Ramos (cell line): ENCODE data around the gene ADGRV1.
"Not testable (repeated sequence)": the region's sequence is repeated elsewhere in the genome, so short reads cannot be mapped to it uniquely, and the experiment has no call there.

Experiments
- in situ Hi-C: fragments of 300-500 bp; cut with MboI; formaldehyde crosslinking; loops from one replicate; pipeline ENCODE4 v1.14.3; 2022; ENCODE audit warnings: low sequenced_read_pairs; ENCODE audit not compliant: unreplicated experiment

ADGRV1 gene

GRCh38 chr5:90642706-90643229 is 84.2 kb downstream of the ADGRV1 start:
- in situ Hi-C loops: no loop called here

DNA sequence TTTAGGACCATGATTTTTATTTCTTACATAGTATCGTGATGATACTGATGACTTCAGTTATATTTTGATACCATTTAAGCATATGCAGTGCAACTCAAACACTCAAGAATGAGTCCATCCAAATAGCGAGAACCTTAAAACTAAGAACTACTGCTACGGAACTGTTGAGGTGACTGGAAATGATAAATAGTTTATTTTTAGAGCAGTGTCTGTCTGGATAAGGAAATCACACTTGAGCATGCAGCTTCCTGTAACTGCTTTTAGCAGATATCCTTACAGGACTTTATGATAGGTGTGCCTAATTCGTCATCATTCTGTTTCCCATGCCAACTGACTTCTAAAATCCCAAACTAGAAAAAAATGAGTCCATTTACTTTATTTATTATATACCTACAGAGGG is 85.5 kb downstream of the ADGRV1 start:
- in situ Hi-C loops: no loop called here

DNA sequence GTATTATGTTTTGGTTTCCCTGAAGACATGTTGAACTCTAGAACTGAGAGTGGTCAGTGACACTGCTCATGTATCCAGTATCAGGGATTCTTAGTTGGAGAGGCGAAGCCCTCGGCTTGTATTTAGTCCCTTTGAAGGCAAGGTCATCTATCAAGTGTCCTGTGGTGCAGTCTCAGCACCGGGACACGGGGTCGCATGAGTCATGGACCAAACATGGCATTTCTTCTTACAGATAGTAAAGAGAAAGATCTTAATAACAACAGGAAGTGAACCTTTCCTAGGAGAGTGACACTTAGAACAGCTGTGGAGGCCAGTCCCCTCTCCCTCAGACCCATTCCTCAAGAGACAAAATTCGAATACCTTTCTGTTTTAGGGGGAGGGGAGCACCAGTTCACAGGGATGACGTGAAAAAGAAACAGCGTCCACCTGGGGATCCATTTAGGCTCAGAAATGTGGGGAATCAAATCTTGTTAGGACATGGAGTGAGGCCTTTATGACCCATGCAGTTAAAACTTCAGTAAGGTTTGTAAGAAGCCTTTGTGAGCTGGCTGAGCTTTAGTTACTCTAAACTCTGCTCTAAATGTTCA is 86.5 kb downstream of the ADGRV1 start:
- in situ Hi-C loops: no loop called here

GRCh38 chr5:90650767-90651166 is 92.2 kb downstream of the ADGRV1 start:
- in situ Hi-C loops: no loop called here

DNA sequence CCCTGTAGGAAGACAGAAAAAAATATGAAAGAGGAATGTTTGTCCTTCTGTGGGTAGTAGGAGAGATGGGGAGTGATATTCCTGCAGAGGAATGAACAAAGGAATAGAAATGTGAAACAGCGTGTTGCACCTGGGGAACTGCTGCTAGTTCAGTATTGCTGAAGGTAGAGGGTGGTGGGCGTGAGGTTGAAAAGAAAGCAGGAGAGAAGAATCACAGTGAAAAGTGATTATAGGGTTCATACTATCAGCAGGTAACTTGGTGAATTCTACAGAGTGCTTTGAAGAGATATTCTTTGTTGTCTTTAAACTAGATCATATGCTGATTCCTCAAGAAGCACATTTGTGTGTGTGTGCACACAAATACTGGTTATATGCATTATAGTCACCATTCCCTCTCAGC is 95.6 kb downstream of the ADGRV1 start:
- in situ Hi-C loops: no loop called here

DNA sequence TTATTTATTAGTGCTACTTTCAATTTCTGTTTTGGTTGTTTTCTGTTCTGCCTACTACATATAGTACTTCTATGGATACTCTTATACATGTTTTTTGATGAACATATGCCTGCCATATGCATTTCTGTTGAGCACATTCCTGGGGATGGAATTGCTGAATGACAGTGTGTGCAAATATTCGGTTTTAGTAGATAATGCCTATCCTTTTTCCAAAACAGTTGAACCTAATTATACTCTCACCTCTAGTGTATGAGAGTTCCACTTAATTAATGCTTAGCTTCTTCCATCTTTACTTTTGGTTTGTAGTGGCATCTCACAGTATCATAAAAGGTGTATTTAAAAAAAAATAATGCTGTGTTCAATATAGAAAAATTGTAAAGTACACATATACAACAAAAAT is 96.8 kb downstream of the ADGRV1 start:
- in situ Hi-C loops: no loop called here

- in situ Hi-C loops: no loop called here
Observed at GRCh38 chr5:90657030-90657429, 98.4 kb downstream of the ADGRV1 start.

DNA sequence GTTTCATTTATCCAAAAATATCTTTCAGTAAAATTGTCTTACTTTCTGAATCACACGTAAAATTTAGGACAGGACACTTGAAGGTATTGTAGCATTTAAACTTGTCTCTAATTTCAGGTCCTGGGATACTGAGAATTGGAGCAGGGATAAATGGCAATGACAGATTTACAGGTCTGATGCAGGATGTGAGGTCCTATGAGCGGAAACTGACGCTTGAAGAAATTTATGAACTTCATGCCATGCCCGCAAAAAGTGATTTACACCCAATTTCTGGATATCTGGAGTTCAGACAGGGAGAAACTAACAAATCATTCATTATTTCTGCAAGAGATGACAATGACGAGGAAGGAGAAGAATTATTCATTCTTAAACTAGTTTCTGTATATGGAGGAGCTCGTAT is 99.2 kb downstream of the ADGRV1 start:
- in situ Hi-C loops: no loop called here

GRCh38 chr5:90658620-90659019 is 100.0 kb downstream of the ADGRV1 start:
- in situ Hi-C loops: no loop called here

DNA sequence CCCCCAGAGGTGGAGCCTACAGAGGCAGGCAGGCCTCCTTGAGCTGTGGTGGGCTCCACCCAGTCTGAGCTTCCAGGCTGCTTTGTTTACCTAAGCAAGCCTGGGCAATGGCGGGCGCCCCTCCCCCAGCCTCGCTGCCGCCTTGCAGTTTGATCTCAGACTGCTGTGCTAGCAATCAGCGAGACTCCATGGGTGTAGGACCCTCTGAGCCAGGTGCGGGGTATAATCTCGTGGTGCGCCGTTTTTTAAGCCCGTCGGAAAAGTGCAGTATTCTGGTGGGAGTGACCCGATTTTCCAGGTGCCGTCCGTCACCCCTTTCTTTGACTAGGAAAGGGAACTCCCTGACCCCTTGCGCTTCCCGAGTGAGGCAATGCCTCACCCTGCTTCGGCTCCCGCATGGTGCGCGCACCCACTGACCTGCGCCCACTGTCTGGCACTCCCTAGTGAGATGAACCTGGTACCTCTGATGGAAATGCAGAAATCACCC is 109.5 kb downstream of the ADGRV1 start:
- in situ Hi-C loops: not testable (repeated sequence)

GRCh38 chr5:90675222-90675621 is 116.6 kb downstream of the ADGRV1 start:
- in situ Hi-C loops: no loop called here

DNA sequence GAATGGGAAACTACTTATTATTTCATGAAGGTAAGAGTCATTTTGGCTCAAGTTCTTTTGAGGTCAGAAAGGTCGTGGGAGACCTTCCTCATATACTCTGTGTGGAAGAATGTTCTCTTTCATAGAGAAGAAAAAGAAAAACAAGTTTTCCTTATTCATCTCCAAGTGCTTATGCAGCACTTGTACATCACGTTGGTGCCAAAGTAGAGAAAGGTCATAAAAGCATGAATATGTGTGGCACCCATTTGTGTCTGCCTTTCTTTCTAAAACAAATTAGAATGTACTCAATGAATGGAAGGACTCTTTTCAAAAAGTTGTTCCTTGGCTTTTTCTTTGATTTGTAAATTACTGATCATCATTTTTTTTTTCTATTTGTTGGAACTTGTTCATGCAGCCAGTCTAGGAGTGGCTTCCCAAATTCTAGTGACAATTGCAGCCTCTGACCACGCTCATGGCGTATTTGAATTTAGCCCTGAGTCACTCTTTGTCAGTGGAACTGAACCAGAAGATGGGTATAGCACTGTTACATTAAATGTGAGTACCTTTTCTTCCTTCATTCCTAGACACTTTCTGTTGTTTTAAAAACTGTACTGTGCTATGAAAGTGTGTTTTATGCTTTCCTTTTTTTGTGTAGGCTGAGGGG is 122.4 kb downstream of the ADGRV1 start:
- in situ Hi-C loops: no loop called here

GRCh38 chr5:90682278-90682677 is 123.7 kb downstream of the ADGRV1 start:
- in situ Hi-C loops: no loop called here

- in situ Hi-C loops: no loop called here
Observed at GRCh38 chr5:90685425-90686022, 126.9 kb downstream of the ADGRV1 start.

DNA sequence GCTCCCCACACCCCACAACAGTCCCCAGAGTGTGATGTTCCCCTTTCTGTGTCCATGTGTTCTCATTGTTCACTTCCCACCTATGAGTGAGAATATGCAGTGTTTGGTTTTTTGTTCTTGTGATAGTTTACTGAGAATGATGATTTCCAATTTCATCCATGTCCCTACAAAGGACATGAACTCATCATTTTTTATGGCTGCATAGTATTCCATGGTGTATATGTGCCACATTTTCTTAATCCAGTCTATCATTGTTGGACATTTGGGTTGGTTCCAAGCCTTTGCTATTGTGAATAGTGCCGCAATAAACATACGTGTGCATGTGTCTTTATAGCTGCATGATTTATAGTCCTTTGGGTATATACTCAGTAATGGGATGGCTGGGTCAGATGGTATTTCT is 127.8 kb downstream of the ADGRV1 start:
- in situ Hi-C loops: not testable (repeated sequence)

- in situ Hi-C loops: not testable (repeated sequence)
Observed at GRCh38 chr5:90687458-90687857, 128.9 kb downstream of the ADGRV1 start.

GRCh38 chr5:90689064-90689463 is 130.5 kb downstream of the ADGRV1 start:
- in situ Hi-C loops: no loop called here

DNA sequence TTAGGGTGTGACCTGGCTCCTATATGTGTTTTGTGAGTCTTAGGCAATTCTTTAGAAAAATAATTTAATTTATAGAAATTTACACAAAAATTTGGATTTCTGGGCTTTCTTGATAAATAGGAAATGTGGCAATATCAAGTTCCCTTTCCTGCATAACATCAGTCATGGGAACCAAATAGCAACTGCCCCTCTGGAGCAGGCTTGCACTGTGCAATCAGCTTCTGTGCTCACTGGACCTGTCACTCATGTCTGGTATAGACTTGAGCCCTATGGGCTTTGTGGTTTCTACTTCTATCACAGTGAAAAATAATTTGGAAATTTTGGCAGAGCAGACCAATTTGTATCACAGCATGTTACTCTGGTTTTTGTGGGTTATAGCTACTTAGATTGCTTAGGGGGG is 131.7 kb downstream of the ADGRV1 start:
- in situ Hi-C loops: no loop called here

GRCh38 chr5:90691533-90691932 is 132.9 kb downstream of the ADGRV1 start:
- in situ Hi-C loops: no loop called here

- in situ Hi-C loops: no loop called here
Observed at GRCh38 chr5:90696153-90696552, 137.6 kb downstream of the ADGRV1 start.

DNA sequence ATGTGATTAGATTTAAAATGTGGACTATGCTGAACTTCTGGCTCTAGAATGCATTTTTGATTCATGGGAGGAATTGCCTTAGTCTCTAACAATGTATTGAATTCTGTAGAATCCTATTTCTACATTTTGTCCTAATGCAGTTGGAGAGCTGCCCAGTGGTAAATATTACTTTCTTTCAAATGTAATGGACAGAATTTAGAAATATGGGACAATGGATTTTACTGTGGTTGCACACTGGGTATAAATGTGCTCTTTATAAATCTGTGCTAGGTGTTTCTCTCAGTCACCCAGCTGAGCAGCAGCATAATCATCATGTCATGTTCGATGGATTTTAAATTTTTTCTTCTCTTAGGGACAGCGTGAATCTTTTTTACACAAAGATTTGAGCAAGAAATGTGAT is 141.7 kb downstream of the ADGRV1 start:
- in situ Hi-C loops: no loop called here

DNA sequence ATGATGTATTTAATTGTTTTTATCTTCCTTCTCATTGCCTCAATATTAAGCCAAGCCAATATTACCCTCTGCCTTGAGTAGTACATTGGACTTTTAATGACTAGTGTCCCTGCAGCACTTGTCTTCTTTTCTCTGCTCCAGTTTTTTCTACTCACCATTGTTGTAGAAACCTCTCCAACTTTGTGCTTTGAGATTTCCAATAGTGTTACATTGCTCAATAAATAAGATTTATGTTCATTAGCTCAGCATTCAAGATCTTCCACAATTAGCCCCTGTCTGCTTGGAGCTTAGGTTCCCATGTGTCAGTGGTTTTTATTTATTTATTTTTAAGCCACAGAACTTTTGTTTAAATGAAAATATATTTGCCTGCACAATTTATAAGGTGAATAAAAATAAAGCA is 145.3 kb downstream of the ADGRV1 start:
- in situ Hi-C loops: no loop called here
